IMR-90 (cell line): Measurements from ENCODE around the gene XPC. TPM values are rescaled to one million over a fixed set of nuclear protein-coding genes. Genes with fewer than 3 reads are reported as not detected.

Experiments
- ATAC-seq: fragments of 200-7000 bp; cut with Tn5 transposase; 2 replicates; pipeline ENCODE4 v1.9.1; 2020; ENCODE audit warnings: low read depth, mild to moderate bottlenecking, moderate library complexity
- BruUV-seq: library from RNA; stranded (reverse); fragments of 400-500 nt; replicated peaks from 2 replicates; lab custom pipeline; 2021; lab: Mats Ljungman, UMichigan
- CTCF ChIA-PET: fragments of 300-600 bp; formaldehyde crosslinking; extraction: SDS; loops from one replicate; lab custom pipeline; 2021; ENCODE audit warnings: antibody characterized with exemption; lab: Yijun Ruan, JAX
- POLR2A ChIA-PET: fragments of 300-600 bp; sonication (Branson Sonifier 250); formaldehyde crosslinking; loops from one replicate; lab custom pipeline; 2022; ENCODE audit warnings: antibody characterized with exemption; ENCODE audit not compliant: unreplicated experiment; lab: Charles Lee
- DNase-seq: peaks from one replicate; pipeline ENCODE4 v3.0.0; 2013
- H2AFZ ChIP-seq: replicated peaks from 2 replicates; pipeline ENCODE3; 2013; ENCODE audit warnings: low read length, mild to moderate bottlenecking; ENCODE audit not compliant: poor library complexity
- H2AK5ac ChIP-seq: 2 replicates; pipeline ENCODE4 v1.6.1; 2013; ENCODE audit warnings: low read depth, low read length, inconsistent platforms
- H2AK9ac ChIP-seq: replicated peaks from 2 replicates; pipeline ENCODE3; 2013; ENCODE audit warnings: mild to moderate bottlenecking, low read depth, low read length, moderate library complexity; ENCODE audit not compliant: poor library complexity
- H2BK120ac ChIP-seq: 2 replicates; pipeline ENCODE4 v1.6.1; 2013; ENCODE audit warnings: low read depth, low read length, inconsistent platforms
- H2BK15ac ChIP-seq: 3 replicates; pipeline ENCODE4 v1.6.1; 2013; ENCODE audit warnings: low read depth, low read length, inconsistent platforms
- H2BK20ac ChIP-seq: 2 replicates; pipeline ENCODE4 v1.6.1; 2013; ENCODE audit warnings: low read depth, mild to moderate bottlenecking, inconsistent platforms, low read length, moderate library complexity
- H2BK5ac ChIP-seq: 2 replicates; pipeline ENCODE4 v1.6.1; 2013; ENCODE audit warnings: mild to moderate bottlenecking, low read depth, low read length, inconsistent platforms; ENCODE audit not compliant: poor library complexity, severe bottlenecking
- H3K14ac ChIP-seq: replicated peaks from 2 replicates; pipeline ENCODE4 v1.6.1; 2013; ENCODE audit warnings: low read depth, low read length, inconsistent platforms
- H3K18ac ChIP-seq: 2 replicates; pipeline ENCODE4 v1.6.1; 2013; ENCODE audit warnings: low read depth, low read length, control low read depth
- H3K23ac ChIP-seq: 2 replicates; pipeline ENCODE4 v1.6.1; 2013; ENCODE audit warnings: low read depth, low read length, inconsistent platforms
- H3K27ac ChIP-seq: 2 replicates; pipeline ENCODE4 v1.5.1; 2013; ENCODE audit warnings: mild to moderate bottlenecking, control low read depth, low read length; ENCODE audit not compliant: insufficient read depth
- H3K27me3 ChIP-seq: 2 replicates; pipeline ENCODE4 v1.6.1; 2013; ENCODE audit warnings: low read length; ENCODE audit not compliant: control insufficient read depth, insufficient read depth
- H3K36me3 ChIP-seq: 2 replicates; pipeline ENCODE4 v1.6.1; 2013; ENCODE audit warnings: low read length, mixed read lengths; ENCODE audit not compliant: control insufficient read depth, insufficient read depth
- H3K4ac ChIP-seq: 2 replicates; pipeline ENCODE4 v1.6.1; 2013; ENCODE audit warnings: low read depth, low read length, inconsistent platforms
- H3K4me1 ChIP-seq: 2 replicates; pipeline ENCODE4 v1.6.1; 2013; ENCODE audit warnings: low read length, mixed read lengths; ENCODE audit not compliant: control insufficient read depth, insufficient read depth
- H3K4me2 ChIP-seq: 2 replicates; pipeline ENCODE4 v1.6.1; 2013; ENCODE audit warnings: low read depth, mild to moderate bottlenecking, control low read depth, low read length, moderate library complexity
- H3K4me3 ChIP-seq: 2 replicates; pipeline ENCODE4 v1.5.1; 2013; ENCODE audit warnings: low read depth, mild to moderate bottlenecking, control low read depth, low read length, moderate library complexity; ENCODE audit not compliant: insufficient read depth
- H3K56ac ChIP-seq: 2 replicates; pipeline ENCODE4 v1.6.1; 2013; ENCODE audit warnings: low read length, inconsistent platforms; ENCODE audit not compliant: insufficient read depth; ENCODE audit errors: extremely low read depth
- H3K79me1 ChIP-seq, 2 experiments: 2 replicates each; pipeline ENCODE4 v1.6.1; 2013; ENCODE audit warnings: low read length in 2 of 2, inconsistent platforms in 1 of 2, low read depth in 1 of 2
- H3K9ac ChIP-seq: 2 replicates; pipeline ENCODE4 v1.6.1; 2013; ENCODE audit warnings: low read depth, low read length, control low read depth
- H3K9me1 ChIP-seq: 2 replicates; pipeline ENCODE4 v1.6.1; 2013; ENCODE audit warnings: low read length, inconsistent platforms; ENCODE audit not compliant: insufficient read depth
- H3K9me3 ChIP-seq: 2 replicates; pipeline ENCODE4 v1.6.1; 2013; ENCODE audit warnings: low read length; ENCODE audit not compliant: control insufficient read depth, insufficient read depth
- H4K20me1 ChIP-seq: 2 replicates; pipeline ENCODE4 v1.6.1; 2013; ENCODE audit warnings: low read length, inconsistent platforms; ENCODE audit not compliant: insufficient read depth
- H4K5ac ChIP-seq: 2 replicates; pipeline ENCODE4 v1.6.1; 2013; ENCODE audit warnings: mild to moderate bottlenecking, low read depth, low read length, control low read depth
- H4K8ac ChIP-seq, 2 experiments: 2 replicates each; pipeline ENCODE4 v1.6.1; 2013; ENCODE audit warnings: low read depth in 2 of 2, low read length in 2 of 2, control low read depth in 1 of 2, inconsistent platforms in 1 of 2
- H4K91ac ChIP-seq: 2 replicates; pipeline ENCODE4 v1.6.1; 2013; ENCODE audit warnings: low read depth, low read length, inconsistent platforms; ENCODE audit not compliant: insufficient read depth
- CEBPB ChIP-seq: IDR thresholded peaks from 2 replicates; pipeline ENCODE4 v1.6.1; 2012; ENCODE audit warnings: low read depth, low read length, improper control_type of control experiment
- WGBS, 2 experiments: methylation state at CpG; one replicate each; pipeline versions ENCODE4 v1.1.5 to v1.1.7; 2013; ENCODE audit warnings: missing lambda C conversion rate in 2 of 2; ENCODE audit not compliant: insufficient read length in 1 of 2; ENCODE audit errors: extremely low coverage in 2 of 2; 5-methylcytosine and 5-hydroxymethylcytosine counted together
- dilution Hi-C: fragments of 300-500 bp; cut with HindIII; formaldehyde crosslinking; loops from one replicate; pipeline ENCODE4 v1.14.3; 2018; ENCODE audit warnings: low sequenced_read_pairs; ENCODE audit not compliant: unreplicated experiment
- in situ Hi-C: fragments of 300-500 bp; cut with MboI; formaldehyde crosslinking; loops from 3 replicates; pipeline ENCODE4 v1.14.3; 2019; ENCODE audit warnings: low sequenced_read_pairs, inconsistent platforms, mixed read lengths
- intact Hi-C: fragments of 100-400 bp; cut with micrococcal nuclease; formaldehyde crosslinking; loops from 2 replicates; pipeline ENCODE4 v1.10.0; 2022
- polyA plus RNA-seq, 3 experiments: library from polyadenylated mRNA; depleted of rRNA; stranded (reverse); fragments of >200 nt; gene quantifications; 2 replicates each; pipeline ENCODE4 v1.2.3, GENCODE V29; 2012; ENCODE audit warnings: low replicate concordance in 1 of 3
- total RNA-seq: library from RNA; depleted of rRNA; stranded (reverse); fragments of >200 nt; gene quantifications from 2 replicates; pipeline ENCODE4 v1.2.3, GENCODE V29; 2012

Gene XPC
- total and polyA plus RNA-seq, 2 of the 4 experiments (the other 2 are of a cell fraction), result 30.9 to 48.8 TPM

DNA sequence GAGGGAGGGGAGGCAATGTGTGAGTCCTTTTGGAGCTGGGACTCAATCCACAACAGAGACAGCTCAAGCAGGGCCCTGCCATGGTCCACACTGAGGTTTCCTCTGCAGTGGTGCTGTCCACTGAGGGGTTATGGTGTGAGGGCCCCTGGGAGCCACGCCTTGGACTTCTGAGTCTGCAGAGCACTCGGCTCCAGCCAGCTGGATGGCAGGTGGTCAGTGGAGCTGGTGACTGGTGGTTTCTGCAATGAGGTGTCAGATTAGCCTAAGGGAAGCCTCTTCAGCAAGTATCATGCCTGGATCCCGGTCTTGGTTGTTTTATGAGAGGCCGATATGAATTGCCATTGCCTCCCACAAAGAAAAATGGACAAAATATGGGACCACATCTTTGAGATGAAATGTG is 21.9 kb upstream of the XPC start:
- Histone ChIP-seq H3K14ac (no peak overlapping the region), H3K4me3 (no peak overlapping the region), H4K20me1 (no peaks in the 10 kb centered on the region), H3K27ac (no peak overlapping the region), H3K79me1 (peaks cover 12 to 19% of the 10 kb centered on the region in 2 experiments; a peak in 3 of 4 replicates), H4K5ac (no peak overlapping the region), H3K36me3 (peaks cover 3% of the 10 kb centered on the region; the same call in 1 of the 2 replicates), H3K9me3 (no peaks in the 10 kb centered on the region), H4K91ac (no peak overlapping the region), H2BK20ac (no peak overlapping the region), H2BK120ac (no peak overlapping the region), H2AK5ac (no peak overlapping the region), H2AK9ac (no peak overlapping the region), H3K56ac (no peak overlapping the region), H2AFZ (no peak overlapping the region), H3K4me1 (peaks cover 30% of the 10 kb centered on the region), H3K27me3 (no peaks in the 10 kb centered on the region), H3K4ac (no peak overlapping the region), H3K9me1 (peaks cover 7% of the 10 kb centered on the region; the same call in 1 of the 2 replicates), H3K18ac (no peak overlapping the region), H3K4me2 (no peak overlapping the region), H4K8ac (no peak overlapping the region), H3K23ac (no peak overlapping the region), H3K9ac (no peak overlapping the region), H2BK5ac (no peak overlapping the region), H2BK15ac (no peak overlapping the region)
- no peak for TF ChIP-seq CEBPB
- POLR2A ChIA-PET, result interaction anchor here (0.7 kb wide), 1 partner anchor 152 kb away, joined by 3 read pairs; no protein-coding TSS in a partner anchor
- intact Hi-C loops (loop anchor here (5.0 kb wide), 2 partner anchors 452 to 722 kb away; partner anchors contain the start of gene CCDC174), dilution Hi-C loops (no loop called here), in situ Hi-C loops (loop anchor here (5.0 to 10.0 kb wide), 2 partner anchors 262 to 345 kb away; partner anchors contain the start of gene GRIP2)
- ATAC-seq (no peak), DNase-seq (peak; percentile 40)
- CTCF ChIA-PET, result no interaction called here
- no TSS peak for BruUV-seq
- 20% methylated on average over 1 of the region's 4 CpGs; no CpG with 5 or more reads in 1 of the 2 experiments for WGBS, 2 experiments
